ENCODE results near the gene SCUBE3. TPM values are rescaled to one million over a fixed set of nuclear protein-coding genes. Genes with fewer than 3 reads are reported as not detected.

The SCUBE3 gene
- total RNA-seq, 6 donors from 2014 or later, result under 0.01 to 1.2 (median 0.48) TPM

DNA sequence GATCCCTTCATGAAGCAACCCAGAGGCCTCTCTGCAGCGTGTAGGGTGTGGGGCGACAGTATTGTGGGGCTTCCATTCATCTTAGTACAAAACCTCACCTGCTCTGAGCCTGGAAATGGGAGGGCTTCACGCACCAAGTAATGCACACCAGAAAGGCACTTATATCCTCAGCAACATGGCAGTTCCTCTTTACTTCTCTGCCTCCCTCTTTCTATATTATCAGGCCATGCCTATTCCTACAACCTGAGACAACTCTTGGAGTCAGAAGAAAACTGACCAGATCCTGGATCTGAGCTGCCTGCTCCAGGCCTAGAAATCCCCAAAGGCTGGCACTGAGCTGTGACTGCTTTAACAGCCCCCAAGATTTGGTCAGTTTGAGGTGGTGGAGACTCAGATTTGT is 38.2 kb downstream of the SCUBE3 start:
- Histone ChIP-seq H3K4me1 (peaks cover 0 to 2% (median 0%) of the 10 kb centered on the region in 4 donors), H3K27me3 (no peaks in the 10 kb centered on the region), H3K4me3 (no peak overlapping the region), H3K9me3 (no peaks in the 10 kb centered on the region), H3K27ac (no peak overlapping the region), H3K36me3 (no peaks in the 10 kb centered on the region)
- DNase-seq, result no peak
- no peak for ATAC-seq (ENCODE audit: low FRiP score in 2 of 2)
- 92 to 98% methylated on average over 3 of the region's 3 CpGs for WGBS, 2 donors
- no peak for TF ChIP-seq POLR2AphosphoS5 (IDR thresholded peaks at IDR 0.05)
- TF ChIP-seq, protein P1, sequence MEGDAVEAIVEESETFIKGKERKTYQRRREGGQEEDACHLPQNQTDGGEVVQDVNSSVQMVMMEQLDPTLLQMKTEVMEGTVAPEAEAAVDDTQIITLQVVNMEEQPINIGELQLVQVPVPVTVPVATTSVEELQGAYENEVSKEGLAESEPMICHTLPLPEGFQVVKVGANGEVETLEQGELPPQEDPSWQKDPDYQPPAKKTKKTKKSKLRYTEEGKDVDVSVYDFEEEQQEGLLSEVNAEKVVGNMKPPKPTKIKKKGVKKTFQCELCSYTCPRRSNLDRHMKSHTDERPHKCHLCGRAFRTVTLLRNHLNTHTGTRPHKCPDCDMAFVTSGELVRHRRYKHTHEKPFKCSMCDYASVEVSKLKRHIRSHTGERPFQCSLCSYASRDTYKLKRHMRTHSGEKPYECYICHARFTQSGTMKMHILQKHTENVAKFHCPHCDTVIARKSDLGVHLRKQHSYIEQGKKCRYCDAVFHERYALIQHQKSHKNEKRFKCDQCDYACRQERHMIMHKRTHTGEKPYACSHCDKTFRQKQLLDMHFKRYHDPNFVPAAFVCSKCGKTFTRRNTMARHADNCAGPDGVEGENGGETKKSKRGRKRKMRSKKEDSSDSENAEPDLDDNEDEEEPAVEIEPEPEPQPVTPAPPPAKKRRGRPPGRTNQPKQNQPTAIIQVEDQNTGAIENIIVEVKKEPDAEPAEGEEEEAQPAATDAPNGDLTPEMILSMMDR (IDR thresholded peaks at IDR 0.05), result no peak

DNA sequence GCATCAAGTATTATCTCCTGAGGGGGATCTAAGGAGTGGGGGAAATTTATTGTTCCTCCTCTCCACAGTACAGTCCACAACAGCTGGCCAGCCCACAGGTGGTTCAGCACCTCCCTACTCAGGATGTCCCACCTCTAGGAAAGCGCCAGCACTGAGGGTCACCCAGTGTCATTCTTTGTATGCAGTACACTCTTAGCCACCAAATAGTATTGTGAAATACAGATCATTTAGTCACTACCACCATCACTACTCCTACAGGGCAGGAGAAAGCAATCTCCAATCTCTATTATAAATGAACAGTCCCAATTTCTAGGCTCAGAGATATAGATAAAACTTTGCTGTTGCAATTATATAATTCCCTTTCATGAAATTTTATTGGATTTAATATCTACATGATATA is 39.5 kb downstream of the SCUBE3 start:
- no peak overlapping the region for H3K4me3 ChIP-seq
- WGBS, 2 donors, result 95 to 100% methylated on average over 1 of the region's 1 CpG

DNA sequence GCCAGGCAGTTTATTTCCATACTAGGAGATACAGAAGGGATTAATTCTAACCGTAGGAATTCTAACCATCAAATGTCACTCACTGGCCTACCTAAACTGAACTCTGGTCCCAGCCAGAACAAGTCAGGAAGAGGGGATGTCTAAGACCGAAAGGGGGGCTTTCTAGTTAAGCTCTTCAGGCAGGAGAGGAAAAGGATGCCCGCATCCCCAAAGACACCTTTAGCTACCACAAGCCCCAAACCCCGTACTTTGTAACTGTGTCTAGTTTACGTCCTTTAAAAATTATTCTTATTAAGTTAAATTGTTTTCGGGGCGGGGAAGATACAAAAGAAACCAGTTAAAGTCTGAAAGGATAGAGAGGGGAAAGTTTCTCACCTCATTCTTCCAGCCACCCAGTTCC is 44.6 kb downstream of the SCUBE3 start:
- H3K4me3 ChIP-seq, result peak overlapping the region in 3 of 4 donors; percentile 71 to 93 (median 86)
- ATAC-seq (ENCODE audit: low FRiP score in 2 of 2) (no peak), DNase-seq (no peak)
- H3K9me3 ChIP-seq, result no peaks in the 10 kb centered on the region
- H3K27me3 ChIP-seq, result no peaks in the 10 kb centered on the region
- TF ChIP-seq POLR2A (IDR thresholded peaks at IDR 0.05), result no peak
- TF ChIP-seq, protein P1 (IDR thresholded peaks at IDR 0.05), result no peak
- TF ChIP-seq POLR2AphosphoS5 (IDR thresholded peaks at IDR 0.05), result no peak
- no peak for TF ChIP-seq EP300 (IDR thresholded peaks at IDR 0.05)
- H3K36me3 ChIP-seq, result no peaks in the 10 kb centered on the region
- peak overlapping the region in 3 of 4 donors; percentile 94 to 98 (median 97) for H3K27ac ChIP-seq
- peaks cover 10 to 28% (median 21%) of the 10 kb centered on the region in 4 donors for H3K4me1 ChIP-seq
- 56 to 59% methylated on average over 7 of the region's 7 CpGs for WGBS, 2 donors

More for the DNA sequence above, 39.5 kb downstream of the SCUBE3 start:
- Histone ChIP-seq H3K27me3 (no peaks in the 10 kb centered on the region), H3K9me3 (no peaks in the 10 kb centered on the region), H3K36me3 (no peaks in the 10 kb centered on the region), H3K27ac (no peak overlapping the region), H3K4me1 (peaks cover 3 to 9% (median 6%) of the 10 kb centered on the region in 4 donors)
- ATAC-seq (ENCODE audit: low FRiP score in 2 of 2) (no peak), DNase-seq (no peak)
- no peak for TF ChIP-seq POLR2AphosphoS5 (IDR thresholded peaks at IDR 0.05)
- TF ChIP-seq POLR2A (IDR thresholded peaks at IDR 0.05), result no peak
- TF ChIP-seq EP300 (IDR thresholded peaks at IDR 0.05), result no peak
- TF ChIP-seq, protein P1 (IDR thresholded peaks at IDR 0.05), result no peak

DNA sequence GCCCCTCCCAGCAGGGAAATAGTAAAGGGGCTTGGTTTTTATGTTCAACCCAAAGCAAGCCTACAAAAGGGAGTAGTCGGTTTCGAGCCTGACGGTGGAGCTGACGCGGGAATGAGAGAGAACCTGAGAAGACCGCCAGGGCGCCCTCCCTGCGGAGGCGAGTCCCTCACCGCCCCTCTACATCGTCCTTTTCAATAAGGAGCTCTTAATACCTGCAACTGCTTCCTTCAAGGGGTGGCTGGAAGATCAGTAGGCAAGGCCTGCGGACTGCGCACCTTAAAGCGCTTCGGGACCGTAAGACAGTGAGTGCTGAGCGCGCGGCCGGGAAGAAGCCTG is 45.1 kb downstream of the SCUBE3 start:
- peaks cover 10 to 33% (median 23%) of the 10 kb centered on the region in 4 donors for H3K4me1 ChIP-seq
- 0 to 1% methylated on average over 20 of the region's 20 CpGs for WGBS, 2 donors
- TF ChIP-seq POLR2AphosphoS5 (IDR thresholded peaks at IDR 0.05) (no peak), POLR2A (IDR thresholded peaks at IDR 0.05) (no peak), EP300 (IDR thresholded peaks at IDR 0.05) (no peak)
- TF ChIP-seq, protein P1 (IDR thresholded peaks at IDR 0.05), result no peak
- H3K36me3 ChIP-seq, result no peaks in the 10 kb centered on the region
- no peaks in the 10 kb centered on the region for H3K27me3 ChIP-seq
- no peaks in the 10 kb centered on the region for H3K9me3 ChIP-seq
- H3K4me3 ChIP-seq, result peak overlapping the region; percentile 55 to 93 (median 78)
- DNase-seq (no peak), ATAC-seq (ENCODE audit: low FRiP score in 2 of 2) (peak in 1 of 2 donors; percentile 23)
- peak overlapping the region; percentile 94 to 98 (median 96) for H3K27ac ChIP-seq

DNA sequence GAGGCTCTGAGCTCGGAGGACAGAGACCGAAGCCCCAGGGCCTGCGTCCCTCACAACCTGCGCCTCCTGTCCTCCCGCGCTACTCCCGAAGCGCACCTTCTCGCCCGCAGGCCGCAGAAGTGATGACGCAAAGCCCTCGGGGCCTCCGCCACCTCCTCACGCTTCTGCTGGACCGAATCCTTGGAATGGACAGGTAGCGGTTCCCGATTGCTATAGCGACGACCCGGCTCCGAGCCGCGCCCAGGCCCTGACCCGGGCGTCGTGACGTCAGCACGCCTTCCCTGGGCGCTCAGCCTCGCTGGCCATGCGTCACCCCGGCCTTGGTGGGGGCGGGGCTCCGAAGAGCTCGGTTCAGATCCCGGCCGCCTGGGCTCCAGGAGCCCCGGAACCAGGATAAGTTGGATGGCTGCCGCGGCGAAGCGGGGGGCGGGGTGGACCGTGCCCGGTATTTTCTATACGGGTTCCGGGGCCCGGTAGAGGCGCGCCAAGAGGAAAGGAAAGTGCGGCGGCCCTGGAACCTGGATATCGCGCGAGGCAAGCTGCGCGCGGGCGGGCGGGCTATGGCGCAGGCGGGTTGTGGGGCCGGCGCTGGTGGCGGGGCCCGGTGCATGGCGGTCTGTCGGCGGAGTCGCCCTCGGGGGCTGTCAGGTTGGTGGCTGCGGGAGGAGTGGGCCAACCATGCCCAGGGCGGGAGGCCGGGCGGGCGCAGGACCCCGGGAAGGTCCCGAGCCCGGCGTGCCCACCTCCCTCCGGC is 45.6 kb downstream of the SCUBE3 start, which contains the start of gene ZNF76:
Gene ZNF76, plus strand, starts transcription at position 542 of the 754 bp plus-strand sequence. CDS start 21,417 bp downstream, outside the sequence.
- H3K27ac ChIP-seq, result peak within 1 kb of the TSS; percentile 94 to 98 (median 96)
- peak; percentile 96 to 98 for ATAC-seq (ENCODE audit: low FRiP score in 2 of 2)
- peaks cover 13 to 34% (median 26%) of the 10 kb centered on the region in 4 donors for H3K4me1 ChIP-seq
- H3K4me3 ChIP-seq, result peak within 1 kb of the TSS; percentile 71 to 93 (median 87)
- H3K27me3 ChIP-seq, result no peaks in the 10 kb centered on the region
- WGBS, 2 donors, result 0% methylated on average over 2 to 49 of the region's 82 CpGs
- DNase-seq, result peak; percentile 99
- H3K9me3 ChIP-seq, result no peaks in the 10 kb centered on the region
- H3K36me3 ChIP-seq, result no peaks in the 10 kb centered on the region
- TF ChIP-seq POLR2A (IDR thresholded peaks at IDR 0.05) (peak in 3 of 4 donors; percentile 53 to 78 (median 63)), EP300 (IDR thresholded peaks at IDR 0.05) (peak in 1 of 4 donors; percentile 81), POLR2AphosphoS5 (IDR thresholded peaks at IDR 0.05) (peak; percentile 78 to 82)
- TF ChIP-seq, protein P1 (IDR thresholded peaks at IDR 0.05), result peak in 3 of 6 experiments; percentile 35 to 75 (median 52)
